GM12865 (cell line): ENCODE measurements around the gene LAMB4.
"Not testable (repeated sequence)": the region's sequence is repeated elsewhere in the genome, so short reads cannot be mapped to it uniquely, and the experiment has no call there.

Experiments
- DNase-seq: peaks from one replicate; pipeline ENCODE4 v3.0.0; 2010; ENCODE audit warnings: low read depth
- H3K4me3 ChIP-seq: 2 replicates; pipeline ENCODE4 v1.5.1; 2011; ENCODE audit warnings: mild to moderate bottlenecking, low read depth, low read length, control low read depth
- CTCF ChIP-seq: IDR thresholded peaks from 2 replicates; pipeline ENCODE4 v1.5.1; 2011; ENCODE audit warnings: low read length, control low read depth, low read depth, inconsistent platforms; ENCODE audit not compliant: insufficient read depth; ENCODE audit errors: missing control alignments

LAMB4 gene

GRCh38 chr7:108044345-108044744 lies 85.8 kb downstream of the LAMB4 start:
- TF ChIP-seq CTCF = no peak
- DNase-seq = no peak
- H3K4me3 ChIP-seq = no peak overlapping the region

- H3K4me3 ChIP-seq = no peak overlapping the region
- no peak for DNase-seq
- no peak for TF ChIP-seq CTCF
Measured at GRCh38 chr7:108038986-108039385, 91.2 kb downstream of the LAMB4 start.

- no peak for TF ChIP-seq CTCF
- H3K4me3 ChIP-seq = no peak overlapping the region
- no peak for DNase-seq
Measured at GRCh38 chr7:108037741-108038140, 92.4 kb downstream of the LAMB4 start.

GRCh38 chr7:108037140-108037539 lies 93.0 kb downstream of the LAMB4 start:
- DNase-seq = no peak
- TF ChIP-seq CTCF = no peak
- no peak overlapping the region for H3K4me3 ChIP-seq

- no peak overlapping the region for H3K4me3 ChIP-seq
- no peak for DNase-seq
- no peak for TF ChIP-seq CTCF
Measured at GRCh38 chr7:108034586-108034985, 95.6 kb downstream of the LAMB4 start.

- no peak overlapping the region for H3K4me3 ChIP-seq
- no peak for DNase-seq
- no peak for TF ChIP-seq CTCF
Measured at GRCh38 chr7:108033776-108034497, 96.2 kb downstream of the LAMB4 start.

GRCh38 chr7:108033309-108033708 lies 96.9 kb downstream of the LAMB4 start:
- H3K4me3 ChIP-seq, DNase-seq: not testable (repeated sequence)
